ENCODE data around the gene ADCY7. TPM values are rescaled to one million over a fixed set of nuclear protein-coding genes. Genes with fewer than 3 reads are reported as not detected.

Gene ADCY7
- total and polyA plus RNA-seq, 9 of the 15 experiments (the other 6 are each of a cell fraction or from before 2014, with no cell fraction given), result 2.3 to 108 (median 28.6) TPM

- TF ChIP-seq MNT (conservative IDR thresholded peaks at IDR 0.05) (peak in 1 of 2 experiments; percentile 56; a peak in 1 of 4 replicates), SMAD4 (CRISPR knock-in tag; conservative IDR thresholded peaks at IDR 0.05) (peak; percentile 62), POLR2AphosphoS5 (IDR thresholded peaks at IDR 0.05; ENCODE audit: control insufficient read depth, insufficient read depth, low read depth, low read length) (peak; percentile 41; the same call in 1 of the 2 replicates), MTF1 (CRISPR knock-in tag; IDR thresholded peaks at IDR 0.05; ENCODE audit: borderline replicate concordance) (no peak), L3MBTL2 (IDR thresholded peaks at IDR 0.05) (peak; percentile 62), POLR2B (IDR thresholded peaks at IDR 0.05; ENCODE audit: low read depth, partially characterized antibody) (peak; percentile 29), USF1 (CRISPR knock-in tag; IDR thresholded peaks at IDR 0.05) (0 out of 2 replicates have a peak, but pooled peaks have one; percentile 22), MGA (IDR thresholded peaks at IDR 0.05) (peak; percentile 56)
- TF ChIP-seq, protein P1, sequence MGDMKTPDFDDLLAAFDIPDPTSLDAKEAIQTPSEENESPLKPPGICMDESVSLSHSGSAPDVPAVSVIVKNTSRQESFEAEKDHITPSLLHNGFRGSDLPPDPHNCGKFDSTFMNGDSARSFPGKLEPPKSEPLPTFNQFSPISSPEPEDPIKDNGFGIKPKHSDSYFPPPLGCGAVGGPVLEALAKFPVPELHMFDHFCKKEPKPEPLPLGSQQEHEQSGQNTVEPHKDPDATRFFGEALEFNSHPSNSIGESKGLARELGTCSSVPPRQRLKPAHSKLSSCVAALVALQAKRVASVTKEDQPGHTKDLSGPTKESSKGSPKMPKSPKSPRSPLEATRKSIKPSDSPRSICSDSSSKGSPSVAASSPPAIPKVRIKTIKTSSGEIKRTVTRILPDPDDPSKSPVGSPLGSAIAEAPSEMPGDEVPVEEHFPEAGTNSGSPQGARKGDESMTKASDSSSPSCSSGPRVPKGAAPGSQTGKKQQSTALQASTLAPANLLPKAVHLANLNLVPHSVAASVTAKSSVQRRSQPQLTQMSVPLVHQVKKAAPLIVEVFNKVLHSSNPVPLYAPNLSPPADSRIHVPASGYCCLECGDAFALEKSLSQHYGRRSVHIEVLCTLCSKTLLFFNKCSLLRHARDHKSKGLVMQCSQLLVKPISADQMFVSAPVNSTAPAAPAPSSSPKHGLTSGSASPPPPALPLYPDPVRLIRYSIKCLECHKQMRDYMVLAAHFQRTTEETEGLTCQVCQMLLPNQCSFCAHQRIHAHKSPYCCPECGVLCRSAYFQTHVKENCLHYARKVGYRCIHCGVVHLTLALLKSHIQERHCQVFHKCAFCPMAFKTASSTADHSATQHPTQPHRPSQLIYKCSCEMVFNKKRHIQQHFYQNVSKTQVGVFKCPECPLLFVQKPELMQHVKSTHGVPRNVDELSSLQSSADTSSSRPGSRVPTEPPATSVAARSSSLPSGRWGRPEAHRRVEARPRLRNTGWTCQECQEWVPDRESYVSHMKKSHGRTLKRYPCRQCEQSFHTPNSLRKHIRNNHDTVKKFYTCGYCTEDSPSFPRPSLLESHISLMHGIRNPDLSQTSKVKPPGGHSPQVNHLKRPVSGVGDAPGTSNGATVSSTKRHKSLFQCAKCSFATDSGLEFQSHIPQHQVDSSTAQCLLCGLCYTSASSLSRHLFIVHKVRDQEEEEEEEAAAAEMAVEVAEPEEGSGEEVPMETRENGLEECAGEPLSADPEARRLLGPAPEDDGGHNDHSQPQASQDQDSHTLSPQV (IDR thresholded peaks at IDR 0.05), result peak; percentile 86
Observed at GRCh38 chr16:50254072-50254471, 12.3 kb upstream of the ADCY7 start (continued).
